ENCODE results near the gene C20orf141. TPM values are rescaled to one million over a fixed set of nuclear protein-coding genes. Genes with fewer than 3 reads are reported as not detected.
"Not testable (repeated sequence)": the region's sequence is repeated elsewhere in the genome, so short reads cannot be mapped to it uniquely, and the experiment has no call there.

C20orf141 gene
- polyA plus RNA-seq = 1 to 10 TPM in 2 of 3 donors, not detected in 1; 1.4 to 2.0 TPM

GRCh38 chr20:2814587-2815051 is at the start of gene C20orf141:
TSS of gene C20orf141 (plus strand) at chr20:2814987. CDS start at chr20:2815185, 198 bp downstream.
- WGBS, 3 donors = 10 to 30% (median 13%) methylated on average over 3 to 5 of the region's 5 CpGs
- no peak within 1 kb of the TSS for H3K27ac ChIP-seq (ENCODE audit: low read depth, low read length)

- no peak overlapping the region for H3K27ac ChIP-seq (ENCODE audit: low read depth, low read length)
- 32 to 62% (median 56%) methylated on average over 15 of the region's 15 CpGs for WGBS, 3 donors
Observed at GRCh38 chr20:2767768-2768631, 46.8 kb upstream of the C20orf141 start.

GRCh38 chr20:2768632-2769015 is 46.2 kb upstream of the C20orf141 start:
- no peak overlapping the region for H3K27ac ChIP-seq (ENCODE audit: low read depth, low read length)
- 33 to 66% (median 60%) methylated on average over 5 of the region's 5 CpGs for WGBS, 3 donors

GRCh38 chr20:2770091-2770490 is 44.7 kb upstream of the C20orf141 start:
- H3K27ac ChIP-seq (ENCODE audit: low read depth, low read length) = not testable (repeated sequence)
- 94 to 97% (median 95%) methylated on average over 12 of the region's 12 CpGs for WGBS, 3 donors

GRCh38 chr20:2771631-2772080 is 43.1 kb upstream of the C20orf141 start:
- 44 to 66% (median 50%) methylated on average over 12 of the region's 12 CpGs for WGBS, 3 donors
- H3K27ac ChIP-seq (ENCODE audit: low read depth, low read length) = no peak overlapping the region

GRCh38 chr20:2773812-2774211 is 41.0 kb upstream of the C20orf141 start:
- H3K27ac ChIP-seq (ENCODE audit: low read depth, low read length) = no peak overlapping the region
- WGBS, 3 donors = 87 to 94% (median 89%) methylated on average over 9 of the region's 9 CpGs

GRCh38 chr20:2775139-2775538 is 39.6 kb upstream of the C20orf141 start:
- H3K27ac ChIP-seq (ENCODE audit: low read depth, low read length) = no peak overlapping the region
- 88 to 94% (median 91%) methylated on average over 3 of the region's 3 CpGs for WGBS, 3 donors

GRCh38 chr20:2778602-2779321 is 36.0 kb upstream of the C20orf141 start:
- WGBS, 3 donors = 79 to 88% (median 85%) methylated on average over 10 of the region's 10 CpGs

GRCh38 chr20:2780948-2781347 is 33.8 kb upstream of the C20orf141 start:
- 29 to 54% (median 48%) methylated on average over 3 of the region's 3 CpGs for WGBS, 3 donors
- no peak overlapping the region for H3K27ac ChIP-seq (ENCODE audit: low read depth, low read length)

More at GRCh38 chr20:2778602-2779321, 36.0 kb upstream of the C20orf141 start:
- no peak overlapping the region for H3K27ac ChIP-seq (ENCODE audit: low read depth, low read length)

- WGBS, 3 donors = 73 to 87% (median 85%) methylated on average over 6 of the region's 6 CpGs
- no peak overlapping the region for H3K27ac ChIP-seq (ENCODE audit: low read depth, low read length)
Observed at GRCh38 chr20:2783908-2784566, 30.8 kb upstream of the C20orf141 start.

GRCh38 chr20:2793471-2793870 is 21.3 kb upstream of the C20orf141 start:
- H3K27ac ChIP-seq (ENCODE audit: low read depth, low read length) = no peak overlapping the region
- 85 to 93% (median 91%) methylated on average over 6 of the region's 6 CpGs for WGBS, 3 donors

- WGBS, 3 donors = 75 to 91% (median 84%) methylated on average over 23 of the region's 23 CpGs
- H3K27ac ChIP-seq (ENCODE audit: low read depth, low read length) = no peak overlapping the region
Observed at GRCh38 chr20:2794202-2794748, 20.5 kb upstream of the C20orf141 start.

- H3K27ac ChIP-seq (ENCODE audit: low read depth, low read length) = no peak overlapping the region
- WGBS, 3 donors = 80 to 84% (median 84%) methylated on average over 11 of the region's 11 CpGs
Observed at GRCh38 chr20:2794866-2795447, 19.8 kb upstream of the C20orf141 start.

- WGBS, 3 donors = 78 to 82% (median 78%) methylated on average over 24 of the region's 24 CpGs
- no peak overlapping the region for H3K27ac ChIP-seq (ENCODE audit: low read depth, low read length)
Observed at GRCh38 chr20:2795451-2795850, 19.3 kb upstream of the C20orf141 start.

GRCh38 chr20:2796011-2796660 is 18.7 kb upstream of the C20orf141 start:
- H3K27ac ChIP-seq (ENCODE audit: low read depth, low read length) = no peak overlapping the region
- WGBS, 3 donors = 88 to 92% (median 90%) methylated on average over 20 of the region's 20 CpGs

- H3K27ac ChIP-seq (ENCODE audit: low read depth, low read length) = no peak overlapping the region
- 81 to 84% (median 81%) methylated on average over 16 of the region's 16 CpGs for WGBS, 3 donors
Observed at GRCh38 chr20:2797136-2797983, 17.4 kb upstream of the C20orf141 start.
